ENCODE results near the gene DOCK1.

DNA sequence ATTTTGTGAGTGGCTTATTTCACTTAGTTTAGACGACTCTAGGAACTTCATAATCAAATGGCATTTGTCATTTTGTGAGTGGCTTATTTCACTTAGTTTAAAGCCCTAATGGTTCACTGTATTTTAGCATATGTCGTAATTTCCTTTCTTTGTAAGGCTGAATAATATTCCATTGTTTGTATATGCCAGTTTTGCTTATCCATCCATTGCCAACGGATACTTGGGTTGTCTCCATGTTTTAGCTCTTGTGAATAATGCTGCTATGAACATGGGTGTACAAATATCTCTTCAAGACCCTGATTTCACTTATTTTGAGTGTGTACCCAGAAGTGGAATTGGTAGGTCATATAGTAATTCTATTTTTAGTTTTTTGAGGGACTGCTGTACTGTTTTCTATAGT is 31.8 kb downstream of the DOCK1 start:
- TF ChIP-seq, protein P1, sequence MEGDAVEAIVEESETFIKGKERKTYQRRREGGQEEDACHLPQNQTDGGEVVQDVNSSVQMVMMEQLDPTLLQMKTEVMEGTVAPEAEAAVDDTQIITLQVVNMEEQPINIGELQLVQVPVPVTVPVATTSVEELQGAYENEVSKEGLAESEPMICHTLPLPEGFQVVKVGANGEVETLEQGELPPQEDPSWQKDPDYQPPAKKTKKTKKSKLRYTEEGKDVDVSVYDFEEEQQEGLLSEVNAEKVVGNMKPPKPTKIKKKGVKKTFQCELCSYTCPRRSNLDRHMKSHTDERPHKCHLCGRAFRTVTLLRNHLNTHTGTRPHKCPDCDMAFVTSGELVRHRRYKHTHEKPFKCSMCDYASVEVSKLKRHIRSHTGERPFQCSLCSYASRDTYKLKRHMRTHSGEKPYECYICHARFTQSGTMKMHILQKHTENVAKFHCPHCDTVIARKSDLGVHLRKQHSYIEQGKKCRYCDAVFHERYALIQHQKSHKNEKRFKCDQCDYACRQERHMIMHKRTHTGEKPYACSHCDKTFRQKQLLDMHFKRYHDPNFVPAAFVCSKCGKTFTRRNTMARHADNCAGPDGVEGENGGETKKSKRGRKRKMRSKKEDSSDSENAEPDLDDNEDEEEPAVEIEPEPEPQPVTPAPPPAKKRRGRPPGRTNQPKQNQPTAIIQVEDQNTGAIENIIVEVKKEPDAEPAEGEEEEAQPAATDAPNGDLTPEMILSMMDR (IDR thresholded peaks at IDR 0.05) = no peak
- TF ChIP-seq EZH2 (IDR thresholded peaks at IDR 0.05) = no peak
